Activated T-helper 1 cell treated with anti-CD3 and anti-CD28 coated beads, Interleukin-12 subunit alpha, Interleukin-12 subunit beta, Interleukin-2, Interleukin-4 antibody, amounts not matched to agents 30 ng/mL and 10 ng/mL and 1 ng/mL, durations not matched to agents 14 hours and 24 hours and 36 hours (primary cell): ENCODE measurements around the gene PRSS22. TPM values are rescaled to one million over a fixed set of nuclear protein-coding genes. Genes with fewer than 3 reads are reported as not detected.
A peak's percentile ranks its signal among the peaks of the same experiment; 100 is the strongest.

Experiments used
- DNase-seq: peaks from one replicate; pipeline ENCODE4 v3.0.0; 2021; ENCODE audit warnings: low spot score
- H3K27ac Mint-ChIP-seq: one replicate; pipeline ENCODE4 v1.8.0; 2021; ENCODE audit warnings: mild to moderate bottlenecking, mixed read lengths
- H3K27me3 Mint-ChIP-seq: one replicate; pipeline ENCODE4 v1.8.0; 2022; ENCODE audit warnings: mild to moderate bottlenecking, moderate library complexity, mixed read lengths; ENCODE audit not compliant: insufficient read depth
- H3K36me3 Mint-ChIP-seq: one replicate; pipeline ENCODE4 v1.8.0; 2021; ENCODE audit warnings: low read depth, mixed read lengths
- H3K4me1 Mint-ChIP-seq: one replicate; pipeline ENCODE4 v1.8.0; 2021; ENCODE audit warnings: low read depth, mixed read lengths
- H3K4me3 Mint-ChIP-seq: one replicate; pipeline ENCODE4 v1.8.0; 2021; ENCODE audit warnings: mild to moderate bottlenecking, moderate library complexity, mixed read lengths
- H3K9me3 Mint-ChIP-seq: one replicate; pipeline ENCODE4 v1.8.0; 2021; ENCODE audit warnings: mixed read lengths
- intact Hi-C: fragments of 100-400 bp; cut with micrococcal nuclease; formaldehyde crosslinking; loops from one replicate; pipeline ENCODE4 v1.15.1; 2024
- total RNA-seq: library from RNA; stranded (reverse); gene quantifications from 2 replicates; pipeline ENCODE4 v1.2.3, GENCODE V29; 2022

The PRSS22 gene
- total RNA-seq, 1 donor from 2014 or later, result not detected

DNA sequence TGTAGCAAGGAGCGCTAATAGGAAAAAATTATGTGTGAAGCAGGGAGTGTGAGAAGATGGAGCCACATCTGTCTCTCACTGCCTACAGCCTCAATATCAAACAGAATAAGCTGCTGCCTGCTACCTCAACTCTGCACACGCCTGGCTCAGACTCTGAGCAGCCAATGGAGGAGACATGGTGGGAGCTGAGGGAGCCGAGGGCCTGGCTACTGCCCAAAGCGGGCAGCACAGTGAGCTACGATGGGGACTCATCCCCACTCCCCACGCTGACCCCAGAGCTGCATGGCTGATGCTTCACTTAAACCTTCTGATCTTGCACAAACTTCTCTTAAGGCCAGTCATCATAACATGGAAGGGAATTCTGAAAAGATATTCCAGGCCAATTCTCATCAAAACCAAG is 14.0 kb upstream of the PRSS22 start:
- H3K4me1 Mint-ChIP-seq, result no peaks in the 10 kb centered on the region
- H3K9me3 Mint-ChIP-seq, result no peaks in the 10 kb centered on the region
- H3K27ac Mint-ChIP-seq, result no peak overlapping the region
- H3K4me3 Mint-ChIP-seq, result no peak overlapping the region
- no peaks in the 10 kb centered on the region for H3K36me3 Mint-ChIP-seq
- DNase-seq, result no peak
- peaks cover 8% of the 10 kb centered on the region for H3K27me3 Mint-ChIP-seq
- intact Hi-C loops, result no loop called here

DNA sequence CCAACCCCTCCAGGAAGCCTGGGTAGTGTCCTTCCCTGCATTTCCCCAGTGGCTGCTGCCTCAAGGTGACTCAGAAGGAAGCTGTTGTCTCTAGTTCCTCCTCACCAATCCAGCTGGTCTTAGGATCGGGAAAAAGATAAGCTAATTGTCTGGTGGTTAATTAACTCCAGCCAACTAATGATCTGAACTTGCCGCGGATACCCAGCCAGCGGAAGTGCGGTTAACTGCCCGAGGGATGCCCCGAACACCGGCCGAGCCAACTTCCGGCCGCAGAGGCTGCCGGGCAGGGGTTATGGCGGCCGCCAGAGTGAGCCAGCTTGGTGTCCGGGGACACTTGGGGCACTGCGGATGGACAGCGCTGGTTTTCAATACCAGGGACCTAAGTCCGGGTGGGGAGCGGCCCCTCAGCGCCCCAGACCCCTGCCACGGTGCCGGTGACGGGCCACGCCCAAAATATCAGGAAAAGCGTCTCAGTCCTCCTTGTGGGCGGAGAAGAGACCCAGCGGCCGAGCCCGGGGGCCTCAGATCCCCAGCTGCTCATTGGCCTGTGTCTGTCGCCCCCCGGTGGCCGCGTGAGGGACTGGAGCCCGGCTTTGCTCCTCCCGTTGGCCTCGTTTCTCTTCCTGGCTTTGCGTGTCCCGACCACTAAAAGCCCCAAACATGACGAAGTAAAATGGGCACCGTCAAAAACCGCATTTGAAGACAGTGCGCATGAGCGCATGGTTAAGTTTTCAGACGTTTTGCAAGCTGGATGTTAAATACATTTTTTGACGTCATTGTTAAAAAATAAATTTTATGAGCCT is 10.2 kb upstream of the PRSS22 start:
- H3K4me3 Mint-ChIP-seq, result peak overlapping the region; percentile 89
- no peaks in the 10 kb centered on the region for H3K9me3 Mint-ChIP-seq
- H3K4me1 Mint-ChIP-seq, result peaks cover 4% of the 10 kb centered on the region
- H3K27ac Mint-ChIP-seq, result peak overlapping the region; percentile 84
- H3K27me3 Mint-ChIP-seq, result peaks cover 6% of the 10 kb centered on the region
- no peaks in the 10 kb centered on the region for H3K36me3 Mint-ChIP-seq
- peak; percentile 92 for DNase-seq
- intact Hi-C loops, result loop anchor here (1.0 to 10.0 kb wide), 6 partner anchors 14 to 185 kb away; partner anchors contain the start of genes ELOB, KCTD5 and PRSS27

- no peaks in the 10 kb centered on the region for H3K9me3 Mint-ChIP-seq
- intact Hi-C loops, result loop anchor here (10.0 kb wide), 1 partner anchor 143 kb away; the partner anchor contains the start of gene PRSS27
- peaks cover 6% of the 10 kb centered on the region for H3K27me3 Mint-ChIP-seq
- peaks cover 4% of the 10 kb centered on the region for H3K4me1 Mint-ChIP-seq
- peak overlapping the region; percentile 89 for H3K4me3 Mint-ChIP-seq
- H3K27ac Mint-ChIP-seq, result peak overlapping the region; percentile 84
- H3K36me3 Mint-ChIP-seq, result no peaks in the 10 kb centered on the region
- DNase-seq, result no peak
Observed at GRCh38 chr16:2867661-2867986, 9.7 kb upstream of the PRSS22 start.

DNA sequence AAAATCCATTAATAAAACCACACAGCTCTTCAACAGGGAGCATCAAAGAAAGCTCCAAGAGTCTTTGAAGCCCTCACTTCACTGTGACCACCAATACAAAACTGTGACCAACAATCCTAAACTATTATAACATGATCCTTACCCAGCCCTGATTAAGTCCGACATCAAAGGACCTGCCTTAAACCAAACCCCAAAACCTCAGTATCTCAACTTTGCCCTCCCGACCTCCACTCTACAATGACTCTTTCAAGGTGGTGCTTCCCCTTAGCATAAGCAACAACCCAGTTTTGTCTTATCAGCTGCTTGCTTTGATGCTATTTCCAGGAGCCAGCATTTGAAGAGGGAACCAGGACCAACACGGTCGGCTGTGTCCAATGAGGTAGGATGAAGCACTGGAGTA is 8.5 kb upstream of the PRSS22 start:
- Mint-ChIP-seq H3K9me3 (no peaks in the 10 kb centered on the region), H3K27ac (no peak overlapping the region), H3K4me1 (peaks cover 4% of the 10 kb centered on the region), H3K36me3 (no peaks in the 10 kb centered on the region), H3K4me3 (peak overlapping the region; percentile 52), H3K27me3 (peaks cover 6% of the 10 kb centered on the region)
- DNase-seq, result no peak
- intact Hi-C loops, result loop anchor here (10.0 kb wide), 1 partner anchor 142 kb away; the partner anchor contains the start of gene PRSS27

GRCh38 chr16:2865651-2866050 is 7.7 kb upstream of the PRSS22 start:
- peaks cover 5% of the 10 kb centered on the region for H3K9me3 Mint-ChIP-seq
- peaks cover 6% of the 10 kb centered on the region for H3K27me3 Mint-ChIP-seq
- no peak overlapping the region for H3K27ac Mint-ChIP-seq
- peaks cover 4% of the 10 kb centered on the region for H3K4me1 Mint-ChIP-seq
- no peak overlapping the region for H3K4me3 Mint-ChIP-seq
- no peaks in the 10 kb centered on the region for H3K36me3 Mint-ChIP-seq
- intact Hi-C loops, result loop anchor here (10.0 kb wide), 1 partner anchor 141 kb away; the partner anchor contains the start of gene PRSS27
- no peak for DNase-seq

DNA sequence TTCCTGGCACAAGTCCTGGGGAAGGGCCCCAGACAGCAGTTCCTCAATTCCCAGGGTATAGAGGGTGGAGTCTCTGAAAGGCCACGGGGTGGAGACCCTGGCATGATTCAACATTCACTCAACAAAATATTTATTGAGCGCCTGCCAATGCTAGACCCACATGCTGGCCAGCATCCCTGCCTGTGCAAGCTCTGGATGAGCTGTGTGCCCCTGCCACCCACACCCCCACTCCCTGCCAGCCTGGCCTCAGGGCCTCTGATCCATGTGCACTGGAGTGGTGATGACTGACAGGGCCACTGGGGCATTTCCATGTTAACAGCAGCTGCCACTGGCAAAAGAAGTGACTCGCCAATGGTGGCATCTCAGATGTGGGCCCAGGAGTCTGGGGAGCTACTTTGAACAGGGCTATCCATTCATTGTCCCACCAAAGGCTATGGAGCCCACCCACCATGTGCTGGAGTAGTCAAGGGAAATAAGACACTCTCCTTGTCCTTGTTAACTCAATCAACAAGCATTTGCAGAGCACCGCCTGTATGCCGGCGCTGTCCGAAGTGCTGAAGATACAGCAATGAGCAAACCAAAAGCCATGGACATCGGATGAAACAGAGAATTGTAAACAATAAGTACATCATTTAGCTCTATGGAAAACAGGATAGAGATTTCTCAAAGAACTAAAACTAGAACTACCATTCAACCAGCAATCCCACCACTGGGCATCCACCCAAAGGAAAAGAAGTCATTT is 3.0 kb upstream of the PRSS22 start:
- Mint-ChIP-seq H3K4me1 (no peaks in the 10 kb centered on the region), H3K9me3 (peaks cover 5% of the 10 kb centered on the region), H3K36me3 (no peaks in the 10 kb centered on the region), H3K27me3 (peaks cover 9% of the 10 kb centered on the region), H3K27ac (no peak overlapping the region), H3K4me3 (no peak overlapping the region)
- DNase-seq, result no peak
- intact Hi-C loops, result loop anchor here (10.0 kb wide), 1 partner anchor 136 kb away; the partner anchor contains the start of gene PRSS27

DNA sequence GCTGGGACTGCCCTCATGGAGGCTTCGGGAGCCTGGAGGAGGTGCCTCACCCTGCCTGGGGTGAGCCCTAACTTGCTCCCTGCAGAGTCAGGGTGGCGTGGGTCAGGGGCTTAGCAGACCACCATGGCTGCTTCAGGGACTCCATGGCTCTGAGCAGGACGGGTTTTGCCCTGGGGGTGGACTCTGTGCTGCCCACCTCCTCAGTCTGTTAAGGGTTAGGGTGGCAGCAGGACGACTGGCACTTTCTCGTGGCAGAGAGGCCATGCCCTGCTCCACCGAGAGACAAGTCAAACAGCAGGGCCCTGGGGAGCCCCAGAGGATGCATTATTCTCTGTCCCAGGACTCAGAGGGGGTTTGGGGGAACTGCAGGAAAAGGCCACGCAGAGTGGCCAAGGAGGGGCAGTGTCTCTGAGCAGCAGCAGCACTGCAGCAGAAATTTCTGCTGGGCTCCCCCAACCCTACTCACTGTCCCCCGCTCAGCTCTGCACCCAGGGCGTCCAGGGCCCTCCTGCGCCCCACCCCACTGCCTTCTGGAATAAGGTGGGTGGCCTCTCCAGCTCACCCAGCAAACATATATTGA is 1.8 kb upstream of the PRSS22 start:
- peaks cover 6% of the 10 kb centered on the region for H3K9me3 Mint-ChIP-seq
- no peak overlapping the region for H3K27ac Mint-ChIP-seq
- intact Hi-C loops, result loop anchor here (10.0 kb wide), 1 partner anchor 135 kb away; the partner anchor contains the start of gene PRSS27
- H3K36me3 Mint-ChIP-seq, result no peaks in the 10 kb centered on the region
- no peaks in the 10 kb centered on the region for H3K4me1 Mint-ChIP-seq
- H3K4me3 Mint-ChIP-seq, result no peak overlapping the region
- DNase-seq, result no peak
- H3K27me3 Mint-ChIP-seq, result peaks cover 7% of the 10 kb centered on the region

DNA sequence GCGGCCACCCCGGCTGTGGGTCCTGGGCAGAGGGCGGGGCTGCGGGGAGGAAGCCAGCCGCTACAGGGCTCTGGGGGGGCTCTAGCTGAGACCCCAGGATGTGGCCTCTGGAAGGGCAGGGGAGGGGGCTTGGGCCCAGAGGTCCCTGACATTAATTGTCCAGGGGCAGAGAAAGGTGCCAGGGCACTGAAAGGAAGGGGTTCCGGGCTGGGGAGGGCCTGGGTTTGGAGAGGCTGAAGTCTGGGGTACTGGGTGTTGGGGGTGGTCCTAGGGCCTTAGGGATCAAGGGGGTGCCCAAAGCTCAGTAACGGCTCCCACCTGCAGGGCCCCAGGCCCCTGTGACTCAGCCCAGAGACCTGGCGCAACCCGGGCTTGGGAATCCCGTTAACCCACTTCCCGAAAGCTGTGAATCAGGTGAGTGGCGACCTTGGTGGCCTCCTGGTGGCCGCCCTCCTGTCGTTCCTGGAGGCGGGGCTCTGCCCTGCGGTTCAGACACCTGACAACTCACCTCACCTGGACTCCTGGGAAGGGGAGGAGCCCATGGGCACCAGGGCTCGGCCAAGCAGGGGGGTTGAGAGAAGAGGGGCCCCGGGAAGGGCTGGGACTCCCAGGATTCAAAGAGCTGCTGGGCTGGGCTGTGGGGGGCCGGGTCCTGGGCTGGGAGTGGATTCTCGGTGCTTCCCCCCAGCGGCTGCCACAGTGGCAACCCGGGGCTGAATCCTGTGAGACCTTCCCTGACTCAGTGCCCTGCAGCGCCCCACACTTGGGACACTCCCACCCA is 465 bp upstream of the PRSS22 start:
- Mint-ChIP-seq H3K4me3 (no peak overlapping the region), H3K36me3 (no peaks in the 10 kb centered on the region)

GRCh38 chr16:2856686-2857450 is 1.1 kb downstream of the PRSS22 start:
- H3K4me3 Mint-ChIP-seq, result no peak overlapping the region

More for the DNA sequence above, 465 bp upstream of the PRSS22 start:
- no peaks in the 10 kb centered on the region for H3K4me1 Mint-ChIP-seq
- no peak for DNase-seq
- peaks cover 15% of the 10 kb centered on the region for H3K9me3 Mint-ChIP-seq
- no peak overlapping the region for H3K27ac Mint-ChIP-seq
- H3K27me3 Mint-ChIP-seq, result peaks cover 6% of the 10 kb centered on the region
- intact Hi-C loops, result no loop called here

DNA sequence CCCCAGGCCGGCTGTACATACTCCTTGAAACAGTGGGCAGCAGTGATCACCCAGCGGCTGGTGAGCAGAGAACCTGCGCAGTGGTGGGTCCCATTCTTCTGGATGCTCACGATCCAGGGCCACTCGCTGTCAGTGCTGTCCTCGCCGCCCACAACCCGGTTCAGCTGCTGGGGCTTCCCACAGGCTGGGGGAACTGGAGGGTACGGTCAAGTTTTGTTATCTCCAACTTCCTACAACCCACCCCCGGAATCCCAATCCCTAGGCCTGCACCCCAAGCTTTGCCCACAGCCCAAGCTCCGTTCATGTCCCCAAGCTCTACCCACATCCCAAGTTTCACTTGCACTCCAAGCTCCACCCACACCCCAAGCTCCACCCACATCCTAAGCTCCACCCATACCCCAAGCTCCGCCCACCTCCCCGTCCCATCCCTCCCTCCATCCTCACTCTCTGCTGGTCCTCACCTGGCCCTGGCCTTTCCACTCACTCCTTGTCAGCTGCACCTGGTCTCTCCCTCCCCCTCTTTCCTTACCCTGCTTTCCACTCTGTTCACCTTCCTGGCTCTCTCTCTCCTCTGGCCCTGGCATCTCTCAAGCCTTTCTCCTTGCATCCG is 1.8 kb downstream of the PRSS22 start:
- Mint-ChIP-seq H3K9me3 (peaks cover 13% of the 10 kb centered on the region), H3K36me3 (no peaks in the 10 kb centered on the region), H3K4me1 (no peaks in the 10 kb centered on the region), H3K27me3 (peaks cover 6% of the 10 kb centered on the region), H3K4me3 (no peak overlapping the region), H3K27ac (no peak overlapping the region)
- intact Hi-C loops, result no loop called here
- DNase-seq, result no peak

More at GRCh38 chr16:2856686-2857450, 1.1 kb downstream of the PRSS22 start:
- no peaks in the 10 kb centered on the region for H3K36me3 Mint-ChIP-seq
- no peaks in the 10 kb centered on the region for H3K4me1 Mint-ChIP-seq
- H3K27me3 Mint-ChIP-seq, result peaks cover 6% of the 10 kb centered on the region
- DNase-seq, result no peak
- intact Hi-C loops, result no loop called here
- peaks cover 15% of the 10 kb centered on the region for H3K9me3 Mint-ChIP-seq
- H3K27ac Mint-ChIP-seq, result no peak overlapping the region

GRCh38 chr16:2855536-2855935 is 2.4 kb downstream of the PRSS22 start:
- Mint-ChIP-seq H3K9me3 (peaks cover 10% of the 10 kb centered on the region), H3K36me3 (no peaks in the 10 kb centered on the region), H3K27me3 (peaks cover 6% of the 10 kb centered on the region), H3K4me3 (no peak overlapping the region), H3K4me1 (no peaks in the 10 kb centered on the region), H3K27ac (no peak overlapping the region)
- no peak for DNase-seq
- intact Hi-C loops, result no loop called here
